Stimulated activated CD8-positive, alpha-beta memory T cell treated with anti-CD3 and anti-CD28 coated beads, Interleukin-12 subunit alpha, Interleukin-12 subunit beta, amount 100 ng/mL, for 24 hours (primary cell): Measurements from ENCODE around the gene KRTAP13-4.

ENCODE experiments used
- DNase-seq: peaks from one replicate; pipeline ENCODE4 v3.0.0-alpha.2; 2020; ENCODE audit errors: extremely low read depth

The KRTAP13-4 gene, protein sequence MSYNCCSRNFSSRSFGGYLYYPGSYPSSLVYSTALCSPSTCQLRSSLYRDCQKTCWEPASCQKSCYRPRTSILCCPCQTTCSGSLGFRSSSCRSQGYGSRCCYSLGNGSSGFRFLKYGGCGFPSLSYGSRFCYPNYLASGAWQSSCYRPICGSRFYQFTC

GRCh38 chr21:30430170-30430655 lies at the start of gene KRTAP13-4:
TSS of gene KRTAP13-4 (plus strand) at chr21:30430220. CDS start at chr21:30430276, 56 bp downstream.
- DNase-seq: no peak

GRCh38 chr21:30382201-30382600 lies 47.8 kb upstream of the KRTAP13-4 start:
- DNase-seq: no peak

DNA sequence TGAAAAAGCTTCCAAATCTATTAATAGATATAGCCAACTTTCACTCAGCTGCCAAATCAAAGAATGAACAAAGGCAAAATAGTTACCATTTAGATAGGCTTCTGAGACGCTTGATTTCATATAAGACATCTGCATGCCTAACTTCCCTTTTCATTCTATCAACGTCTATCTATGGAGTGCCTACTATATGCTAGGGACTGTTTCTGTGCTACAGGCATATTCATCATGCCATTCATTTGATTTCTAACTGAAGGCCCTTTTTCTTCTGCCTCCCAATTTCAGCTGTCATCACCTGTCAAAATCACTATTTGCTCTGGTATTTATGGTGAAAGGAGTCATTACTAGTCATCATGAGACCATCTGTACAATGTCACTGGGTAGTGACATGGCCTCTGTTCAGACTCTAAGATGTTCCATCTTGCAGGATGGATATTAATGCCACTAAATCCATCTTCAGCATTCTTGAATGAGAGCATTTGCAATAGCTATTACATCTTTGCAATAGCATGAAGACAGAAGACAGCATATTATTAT lies 38.5 kb upstream of the KRTAP13-4 start:
- no peak for DNase-seq

GRCh38 chr21:30395731-30396130 lies 34.3 kb upstream of the KRTAP13-4 start, which contains the start of gene KRTAP13-1:
TSS of gene KRTAP13-1 (plus strand) at chr21:30396031. CDS start at chr21:30396087, 56 bp downstream.
- no peak for DNase-seq

- no peak for DNase-seq
Measured at GRCh38 chr21:30408782-30409494, 21.1 kb upstream of the KRTAP13-4 start.

DNA sequence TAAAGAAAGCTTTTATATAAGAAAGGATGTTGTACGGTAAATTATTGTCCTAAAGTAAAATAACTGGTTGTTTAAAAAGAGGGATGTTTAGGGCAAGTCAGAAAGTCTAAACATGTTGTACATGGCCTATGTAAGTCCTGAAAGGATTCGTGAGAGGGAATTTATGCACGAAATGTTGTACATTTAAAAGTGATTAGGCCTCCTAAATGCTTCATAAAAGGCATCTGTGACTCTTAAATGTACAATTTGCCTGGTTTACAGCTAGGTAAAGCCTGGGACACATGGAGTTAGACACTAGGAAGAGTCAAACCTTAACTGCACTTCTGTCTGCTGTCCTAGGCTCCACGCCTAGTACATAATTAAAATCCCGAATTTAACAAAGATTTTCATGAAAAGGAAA lies 14.0 kb upstream of the KRTAP13-4 start:
- no peak for DNase-seq

- DNase-seq: no peak
Measured at GRCh38 chr21:30425826-30426225, 4.2 kb upstream of the KRTAP13-4 start, which contains the start of gene KRTAP13-3. TSS of gene KRTAP13-3 (minus strand) at chr21:30425926. CDS start at chr21:30425912, 14 bp downstream.

DNA sequence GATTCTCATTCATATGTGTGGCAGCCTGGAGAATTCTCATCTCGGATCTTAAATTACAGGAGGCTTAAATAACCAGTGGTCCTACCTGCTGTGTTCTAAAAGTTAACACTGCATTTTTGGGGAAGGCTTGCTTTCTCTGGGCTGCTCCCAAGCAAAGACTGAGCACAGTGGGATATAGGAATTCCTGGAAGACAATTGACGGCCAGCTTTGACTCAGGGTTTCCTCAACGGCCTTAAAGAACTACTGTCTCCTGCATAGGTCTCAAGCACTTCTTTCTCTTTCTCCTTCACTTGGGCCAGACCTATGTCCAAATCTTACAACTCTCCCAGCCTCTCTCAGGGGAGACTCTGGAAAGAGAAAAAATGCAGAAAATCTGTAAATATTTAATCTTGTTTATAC lies 3.3 kb upstream of the KRTAP13-4 start:
- no peak for DNase-seq

GRCh38 chr21:30434033-30434631 lies 4.1 kb downstream of the KRTAP13-4 start:
- DNase-seq: no peak

DNA sequence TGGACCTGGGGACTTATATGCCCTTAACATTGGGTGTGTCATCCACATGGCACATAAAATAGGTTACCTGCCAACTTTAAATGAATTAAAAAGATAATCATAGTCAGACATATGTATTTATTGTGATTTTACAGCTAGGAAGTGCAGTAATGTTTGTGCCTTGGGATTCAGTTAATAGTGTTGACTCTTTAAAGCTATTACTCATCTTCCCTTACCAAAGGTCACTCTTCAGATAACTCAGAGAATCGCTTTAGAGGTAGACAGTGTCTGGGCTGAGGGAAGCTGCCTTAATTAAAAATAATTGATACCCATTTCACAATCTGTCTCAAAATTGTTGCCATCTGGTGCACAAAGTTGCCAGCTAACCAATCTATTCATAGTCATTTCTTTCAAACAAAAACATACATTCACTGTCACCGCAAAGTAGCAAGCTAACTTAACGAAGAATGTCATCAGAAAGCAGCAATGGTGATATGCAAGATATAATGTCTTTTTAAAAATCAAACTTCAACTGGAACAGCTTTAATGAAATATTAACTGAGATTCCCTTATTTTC lies 7.1 kb downstream of the KRTAP13-4 start:
- DNase-seq: no peak

DNA sequence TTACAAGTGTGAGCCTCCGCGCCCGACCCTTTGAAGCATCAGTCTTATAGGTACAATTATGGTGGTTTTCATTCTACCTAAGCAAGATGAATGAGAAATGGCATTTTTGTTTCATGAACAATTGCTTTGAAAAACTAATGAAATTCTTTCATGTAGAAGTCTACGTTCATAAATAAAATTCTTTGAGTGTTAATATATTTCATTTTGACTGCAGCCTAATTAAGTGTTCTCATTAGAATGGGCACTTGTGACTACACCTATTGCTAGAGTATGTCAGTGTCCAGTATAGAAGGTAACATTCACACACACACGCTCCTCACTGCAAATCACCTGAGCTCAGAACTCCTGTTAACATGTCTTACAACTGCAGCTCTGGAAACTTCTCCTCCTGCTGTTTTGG lies 10.0 kb downstream of the KRTAP13-4 start, which contains the start of gene KRTAP15-1:
KRTAP15-1 (plus strand) TSS at position 301 of the 400 bp plus-strand sequence; CDS start at position 354, 53 bp downstream.
- DNase-seq: no peak

- no peak for DNase-seq
Measured at GRCh38 chr21:30443226-30443625, 13.2 kb downstream of the KRTAP13-4 start.

DNA sequence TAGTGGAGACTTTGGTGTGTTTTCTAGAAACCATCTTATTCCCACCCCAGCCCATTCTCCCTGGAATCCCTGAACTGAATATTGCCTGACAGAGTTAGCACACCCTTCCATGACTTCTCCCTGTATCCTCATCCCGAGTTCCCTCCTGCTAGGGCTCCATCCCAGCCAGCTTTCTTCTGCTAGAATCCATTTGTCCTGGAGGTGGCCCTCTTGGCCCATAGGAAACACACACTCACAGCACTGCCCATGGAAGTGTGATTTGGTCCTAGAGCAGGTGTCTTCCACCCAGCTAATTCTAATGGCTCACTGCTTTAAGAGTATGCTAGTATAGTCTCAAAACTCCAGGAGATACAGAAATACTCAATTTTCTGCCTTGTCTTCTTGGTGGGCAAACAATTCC lies 14.2 kb downstream of the KRTAP13-4 start:
- DNase-seq: no peak

DNA sequence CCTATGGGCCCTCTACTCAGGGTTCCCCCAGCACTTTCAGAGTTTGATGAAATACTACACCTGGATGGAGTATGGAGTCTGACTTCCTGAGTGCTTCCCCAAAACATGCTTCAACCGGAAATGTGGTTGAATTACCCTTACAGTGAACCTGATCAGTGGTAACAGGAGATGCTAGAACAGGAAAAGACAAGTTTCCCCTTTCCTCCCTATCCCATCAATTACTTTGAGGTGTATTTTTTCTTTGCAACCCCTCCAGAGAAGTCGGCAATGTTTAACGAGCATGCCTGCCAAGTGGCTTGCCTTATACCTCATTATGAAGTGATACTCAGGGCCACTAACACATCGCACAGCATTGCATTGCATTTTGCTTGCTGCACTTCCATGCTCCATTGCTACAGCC lies 17.0 kb downstream of the KRTAP13-4 start:
- DNase-seq: no peak

- DNase-seq: no peak
Measured at GRCh38 chr21:30448514-30448913, 18.5 kb downstream of the KRTAP13-4 start.

DNA sequence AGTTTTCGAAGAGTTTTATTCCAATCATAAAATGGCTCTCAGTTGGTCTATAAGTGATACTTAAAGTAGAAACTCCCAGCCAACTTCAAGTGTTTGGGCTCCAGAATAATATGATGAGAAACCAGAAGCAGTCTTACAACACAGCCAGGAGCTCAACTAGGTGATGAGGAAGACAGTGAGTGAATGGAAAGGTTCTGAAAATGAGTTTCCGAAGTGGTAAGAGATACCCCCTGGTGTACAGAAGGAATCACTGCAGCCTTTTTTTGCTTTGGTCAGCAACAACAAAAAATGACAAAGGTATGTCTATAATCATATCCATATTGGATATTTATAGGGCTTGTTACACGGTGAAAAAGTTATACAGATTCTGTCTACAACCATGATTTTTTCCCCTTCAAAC lies 33.7 kb downstream of the KRTAP13-4 start:
- no peak for DNase-seq

DNA sequence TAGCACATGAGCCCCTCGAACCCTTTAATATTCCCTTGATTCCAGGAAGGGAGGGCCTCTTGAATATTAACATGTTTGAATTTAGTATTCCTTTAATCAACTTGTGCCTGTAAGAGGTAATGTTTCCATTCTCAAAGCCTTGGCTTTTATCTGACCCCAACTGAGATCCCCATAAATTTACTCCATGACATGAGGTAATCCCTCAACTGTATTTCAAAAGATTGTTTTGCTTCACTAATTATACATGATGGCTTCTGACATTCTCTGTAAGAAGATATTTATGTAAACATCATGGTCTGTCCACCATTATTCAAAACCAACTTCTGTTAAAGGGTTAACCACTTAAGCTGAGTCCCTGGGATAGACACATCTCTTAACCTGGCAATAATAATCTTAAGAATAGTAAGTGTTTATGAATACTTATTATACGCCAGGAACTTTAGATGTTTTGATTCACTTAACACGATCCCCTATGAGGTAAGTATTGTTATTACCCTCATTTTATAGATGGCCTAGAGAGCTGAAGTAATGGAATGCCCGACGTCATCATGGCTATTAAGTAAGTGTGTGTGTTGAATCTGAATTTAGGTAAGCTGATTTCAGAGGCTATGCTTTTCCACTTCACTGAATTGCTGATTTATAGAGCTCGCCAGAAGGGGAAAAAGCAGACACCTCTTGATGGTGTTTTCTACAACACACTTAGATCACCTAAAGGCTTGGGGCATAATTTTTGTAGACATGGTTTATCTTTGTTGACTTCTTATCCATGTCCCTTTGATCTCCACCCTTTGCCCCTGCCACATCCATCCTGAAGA lies 39.1 kb downstream of the KRTAP13-4 start:
- DNase-seq: no peak

- no peak for DNase-seq
Measured at GRCh38 chr21:30478004-30478403, 48.0 kb downstream of the KRTAP13-4 start.

GRCh38 chr21:30479259-30479658 lies 49.2 kb downstream of the KRTAP13-4 start:
- no peak for DNase-seq

- no peak for DNase-seq
Measured at GRCh38 chr21:30480145-30480544, 50.1 kb downstream of the KRTAP13-4 start, which contains the start of gene KRTAP19-1. TSS of gene KRTAP19-1 (minus strand) at chr21:30480367. CDS start at chr21:30480317, 50 bp downstream.
